IPS DF 6.9 (cell line): ENCODE data around the gene RNF149.
"Not testable (repeated sequence)": the region's sequence is repeated elsewhere in the genome, so short reads cannot be mapped to it uniquely, and the experiment has no call there.

ENCODE experiments used
- DNase-seq: peaks from one replicate; pipeline ENCODE4 v3.0.0-alpha.2; 2013; ENCODE audit warnings: low read depth, low spot score
- H3K27ac ChIP-seq: one replicate; pipeline ENCODE4 v1.5.1; 2013; ENCODE audit warnings: low read length, control low read depth
- H3K27me3 ChIP-seq: 2 replicates; pipeline ENCODE4 v1.6.1; 2013; ENCODE audit warnings: mild to moderate bottlenecking, low read length; ENCODE audit not compliant: control insufficient read depth, insufficient read depth
- H3K36me3 ChIP-seq: 2 replicates; pipeline ENCODE4 v1.6.1; 2013; ENCODE audit warnings: low read length; ENCODE audit not compliant: control insufficient read depth, insufficient read depth
- H3K4me1 ChIP-seq: 2 replicates; pipeline ENCODE4 v1.6.1; 2013; ENCODE audit warnings: low read length; ENCODE audit not compliant: control insufficient read depth, insufficient read depth
- H3K4me3 ChIP-seq: 2 replicates; pipeline ENCODE4 v1.5.1; 2013; ENCODE audit warnings: mild to moderate bottlenecking, low read length
- H3K9me3 ChIP-seq: 2 replicates; pipeline ENCODE4 v1.6.1; 2013; ENCODE audit warnings: low read length, inconsistent platforms; ENCODE audit not compliant: control insufficient read depth, insufficient read depth
- WGBS: extraction: QIAGEN DNeasy Blood & Tissue Kit; methylation state at CpG from one replicate; pipeline ENCODE4 v1.1.7; 2013; ENCODE audit warnings: mixed read lengths, missing lambda C conversion rate; ENCODE audit not compliant: insufficient read length, insufficient coverage; 5-methylcytosine and 5-hydroxymethylcytosine counted together

RNF149 gene

DNA sequence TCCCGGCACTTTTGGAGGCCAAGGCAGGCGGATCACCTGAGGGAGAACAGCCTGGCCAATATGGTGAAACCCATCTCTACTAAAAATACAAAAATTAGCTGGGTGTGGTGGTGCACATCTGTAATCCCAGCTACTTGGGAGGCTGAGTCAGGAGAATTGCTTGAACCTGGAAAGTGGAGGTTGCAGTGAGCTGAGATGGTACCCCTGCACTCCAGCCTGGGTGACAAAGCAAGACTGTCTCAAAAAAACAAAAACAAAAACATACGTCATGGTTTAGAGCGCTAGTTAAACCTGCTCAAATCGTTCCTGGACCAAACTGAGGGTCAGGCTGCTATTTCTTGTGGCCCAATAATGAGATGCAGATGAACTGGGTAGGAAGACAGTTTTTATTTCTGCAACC, 63.0 kb downstream of the RNF149 start:
- not testable (repeated sequence) for H3K27me3 ChIP-seq, DNase-seq, H3K27ac ChIP-seq, H3K36me3 ChIP-seq, H3K4me3 ChIP-seq, H3K9me3 ChIP-seq, H3K4me1 ChIP-seq
- WGBS = no CpG with 5 or more reads among the region's 5 CpGs

GRCh38 chr2:101244899-101245298, 63.6 kb downstream of the RNF149 start:
- not testable (repeated sequence) for H3K9me3 ChIP-seq, H3K36me3 ChIP-seq, H3K27me3 ChIP-seq, DNase-seq, H3K4me3 ChIP-seq, H3K27ac ChIP-seq, H3K4me1 ChIP-seq
- no CpG with 5 or more reads among the region's 12 CpGs for WGBS

GRCh38 chr2:101244373-101244772, 64.1 kb downstream of the RNF149 start:
- not testable (repeated sequence) for H3K27ac ChIP-seq, DNase-seq, H3K27me3 ChIP-seq, H3K4me3 ChIP-seq, H3K4me1 ChIP-seq, H3K36me3 ChIP-seq, H3K9me3 ChIP-seq
- no CpG with 5 or more reads among the region's 4 CpGs for WGBS

DNA sequence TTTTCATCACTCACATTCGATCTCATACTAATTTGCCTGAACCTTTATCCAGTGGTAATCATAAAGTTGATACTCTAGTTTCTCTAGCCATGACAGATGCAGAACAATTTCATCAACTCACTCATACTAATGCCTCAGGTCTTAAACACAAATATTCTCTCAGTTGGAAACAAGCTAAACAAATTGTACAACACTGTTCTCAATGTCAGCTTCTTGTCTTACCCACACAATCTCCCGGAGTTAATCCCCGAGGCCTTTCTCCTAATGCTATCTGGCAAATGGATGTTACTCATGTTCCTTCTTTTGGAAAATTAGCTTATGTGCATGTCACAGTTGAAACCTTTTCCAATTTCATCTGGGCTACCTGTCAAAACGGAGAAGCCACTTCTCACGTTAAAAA, 67.3 kb downstream of the RNF149 start:
- DNase-seq = no peak
- no peaks in the 10 kb centered on the region for H3K27me3 ChIP-seq
- no peaks in the 10 kb centered on the region for H3K36me3 ChIP-seq
- H3K27ac ChIP-seq = no peak overlapping the region
- H3K4me1 ChIP-seq = no peaks in the 10 kb centered on the region
- no peak overlapping the region for H3K4me3 ChIP-seq
- WGBS = no CpG with 5 or more reads among the region's 5 CpGs
- no peaks in the 10 kb centered on the region for H3K9me3 ChIP-seq

- no CpG with 5 or more reads among the region's 2 CpGs for WGBS
- H3K9me3 ChIP-seq, DNase-seq, H3K4me3 ChIP-seq, H3K4me1 ChIP-seq, H3K27ac ChIP-seq, H3K36me3 ChIP-seq, H3K27me3 ChIP-seq: not testable (repeated sequence)
These were observed 67.8 kb downstream of the RNF149 start for GRCh38 chr2:101240694-101241093.

DNA sequence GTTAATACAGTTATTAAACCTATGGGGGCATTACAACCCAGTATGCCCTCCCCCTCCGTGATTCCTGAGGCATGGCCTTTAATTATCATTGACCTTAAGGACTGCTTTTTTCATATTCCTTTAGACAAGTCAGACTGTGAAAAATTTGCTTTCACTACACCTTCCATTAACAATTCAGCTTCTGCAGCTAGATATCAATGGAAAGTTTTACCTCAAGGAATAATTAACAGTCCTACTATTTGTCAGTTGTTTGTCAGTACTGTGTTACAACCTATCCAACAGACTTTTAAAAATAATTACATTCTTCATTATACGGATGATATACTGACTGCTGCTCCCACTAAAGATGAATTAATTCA, 68.8 kb downstream of the RNF149 start:
- not testable (repeated sequence) for H3K9me3 ChIP-seq, H3K4me1 ChIP-seq, H3K27ac ChIP-seq, DNase-seq, H3K27me3 ChIP-seq, H3K36me3 ChIP-seq, H3K4me3 ChIP-seq
- WGBS = no CpG with 5 or more reads among the region's 2 CpGs

- H3K27ac ChIP-seq = no peak overlapping the region
- H3K4me3 ChIP-seq = no peak overlapping the region
- H3K4me1 ChIP-seq = no peaks in the 10 kb centered on the region
- H3K27me3 ChIP-seq = no peaks in the 10 kb centered on the region
- no peaks in the 10 kb centered on the region for H3K36me3 ChIP-seq
- WGBS = no CpG with 5 or more reads among the region's 12 CpGs
- H3K9me3 ChIP-seq = no peaks in the 10 kb centered on the region
- DNase-seq = no peak
These were observed 69.4 kb downstream of the RNF149 start for GRCh38 chr2:101238930-101239759.

GRCh38 chr2:101237944-101238343, 70.6 kb downstream of the RNF149 start:
- H3K27ac ChIP-seq, H3K27me3 ChIP-seq, H3K9me3 ChIP-seq, H3K36me3 ChIP-seq, H3K4me1 ChIP-seq, DNase-seq, H3K4me3 ChIP-seq: not testable (repeated sequence)
- WGBS = no CpG with 5 or more reads among the region's 5 CpGs

GRCh38 chr2:101235956-101236355, 72.5 kb downstream of the RNF149 start:
- not testable (repeated sequence) for H3K36me3 ChIP-seq, H3K4me1 ChIP-seq, DNase-seq, H3K27ac ChIP-seq, H3K9me3 ChIP-seq, H3K4me3 ChIP-seq, H3K27me3 ChIP-seq
- no CpG with 5 or more reads among the region's 1 CpG for WGBS

GRCh38 chr2:101234169-101234938, 74.1 kb downstream of the RNF149 start:
- H3K4me1 ChIP-seq = no peaks in the 10 kb centered on the region
- H3K4me3 ChIP-seq = no peak overlapping the region
- H3K27ac ChIP-seq = no peak overlapping the region
- H3K27me3 ChIP-seq = no peaks in the 10 kb centered on the region
- no peaks in the 10 kb centered on the region for H3K36me3 ChIP-seq
- DNase-seq = no peak
- WGBS = no CpG with 5 or more reads among the region's 12 CpGs
- no peaks in the 10 kb centered on the region for H3K9me3 ChIP-seq
